Liver (tissue), 3 donors: ENCODE data around the gene ZNF593.

ENCODE experiments used
- FOXA1 ChIP-seq: IDR thresholded peaks from 2 replicates; pipeline ENCODE4 v1.6.1; 2016; ENCODE audit warnings: antibody characterized with exemption
- GABPA ChIP-seq, 2 donors: IDR thresholded peaks in 1 of 2; conservative IDR thresholded peaks in 1 of 2; 2 replicates each; pipeline ENCODE4 v1.6.1; 2016; ENCODE audit warnings: antibody characterized with exemption in 2 of 2, mild to moderate bottlenecking in 1 of 2, moderate library complexity in 1 of 2
- HNF4A ChIP-seq, 2 donors: conservative IDR thresholded peaks; 2 replicates each; pipeline ENCODE4 v1.6.1; 2016; ENCODE audit warnings: antibody characterized with exemption in 2 of 2, mild to moderate bottlenecking in 2 of 2
- JUND ChIP-seq, 2 donors: IDR thresholded peaks; 2 replicates each; pipeline ENCODE4 v1.6.1; 2016; ENCODE audit warnings: antibody characterized with exemption in 2 of 2
- RAD21 ChIP-seq, 2 donors: IDR thresholded peaks; 2 replicates each; pipeline ENCODE4 v1.6.1; 2016; ENCODE audit warnings: antibody characterized with exemption in 2 of 2, mild to moderate bottlenecking in 2 of 2
- TAF1 ChIP-seq: conservative IDR thresholded peaks from 2 replicates; pipeline ENCODE4 v1.6.1; 2016; ENCODE audit warnings: antibody characterized with exemption, mild to moderate bottlenecking
- TF ChIP-seq, protein P1 (sequence below): fragments of 150-350 bp; IDR thresholded peaks from 2 replicates; pipeline ENCODE4 v1.5.1; 2017; ENCODE audit warnings: improper control_type of control experiment, low read depth, low read length; ENCODE audit not compliant: missing input control
- TF ChIP-seq, protein P2 (sequence below): IDR thresholded peaks from 2 replicates; pipeline ENCODE4 v1.6.1; 2016; ENCODE audit warnings: antibody characterized with exemption, mild to moderate bottlenecking
- TF ChIP-seq, protein P3 (sequence below): IDR thresholded peaks from 2 replicates; pipeline ENCODE4 v1.6.1; 2016; ENCODE audit warnings: antibody characterized with exemption
- TF ChIP-seq, protein P4 (sequence below): IDR thresholded peaks from 2 replicates; pipeline ENCODE4 v1.6.1; 2016; ENCODE audit warnings: antibody characterized with exemption
- donor health status: healthy.
- donor health status: healthy.

DNA sequence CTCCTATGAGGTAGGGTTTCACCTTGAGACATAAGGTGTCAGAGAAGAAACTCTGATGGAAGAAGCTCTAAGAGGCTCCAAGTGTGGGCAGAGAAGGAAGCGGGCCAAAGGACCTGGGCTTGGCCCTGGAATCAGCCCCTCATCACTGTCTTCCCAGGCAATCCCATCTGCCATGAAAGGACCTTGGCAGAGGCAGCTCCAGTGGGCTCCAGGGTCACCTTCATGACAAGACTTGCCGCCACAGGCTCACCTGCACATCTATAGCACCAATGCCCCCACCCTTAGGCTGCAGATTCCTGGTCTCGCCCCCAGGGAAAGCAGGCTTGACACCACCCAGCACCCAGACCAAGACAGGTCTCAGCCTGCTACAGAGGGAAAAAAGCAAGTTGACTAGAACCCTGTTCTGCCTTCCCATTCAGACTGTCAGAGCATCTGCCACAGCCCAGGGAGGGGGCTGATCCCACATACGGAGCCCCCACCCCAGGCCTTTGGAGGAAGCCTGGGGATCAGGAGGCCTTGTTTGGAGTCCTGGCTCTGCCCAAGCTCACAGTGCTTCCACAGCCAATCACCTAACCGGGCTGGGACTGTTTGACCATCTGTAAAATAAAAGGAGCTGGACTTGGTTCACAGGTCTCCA lies 11.3 kb upstream of the ZNF593 start:
- TF ChIP-seq, protein P1, sequence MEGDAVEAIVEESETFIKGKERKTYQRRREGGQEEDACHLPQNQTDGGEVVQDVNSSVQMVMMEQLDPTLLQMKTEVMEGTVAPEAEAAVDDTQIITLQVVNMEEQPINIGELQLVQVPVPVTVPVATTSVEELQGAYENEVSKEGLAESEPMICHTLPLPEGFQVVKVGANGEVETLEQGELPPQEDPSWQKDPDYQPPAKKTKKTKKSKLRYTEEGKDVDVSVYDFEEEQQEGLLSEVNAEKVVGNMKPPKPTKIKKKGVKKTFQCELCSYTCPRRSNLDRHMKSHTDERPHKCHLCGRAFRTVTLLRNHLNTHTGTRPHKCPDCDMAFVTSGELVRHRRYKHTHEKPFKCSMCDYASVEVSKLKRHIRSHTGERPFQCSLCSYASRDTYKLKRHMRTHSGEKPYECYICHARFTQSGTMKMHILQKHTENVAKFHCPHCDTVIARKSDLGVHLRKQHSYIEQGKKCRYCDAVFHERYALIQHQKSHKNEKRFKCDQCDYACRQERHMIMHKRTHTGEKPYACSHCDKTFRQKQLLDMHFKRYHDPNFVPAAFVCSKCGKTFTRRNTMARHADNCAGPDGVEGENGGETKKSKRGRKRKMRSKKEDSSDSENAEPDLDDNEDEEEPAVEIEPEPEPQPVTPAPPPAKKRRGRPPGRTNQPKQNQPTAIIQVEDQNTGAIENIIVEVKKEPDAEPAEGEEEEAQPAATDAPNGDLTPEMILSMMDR, result no peak
- TF ChIP-seq HNF4A (conservative IDR thresholded peaks at IDR 0.05), result no peak
- no peak for TF ChIP-seq TAF1
- TF ChIP-seq, protein P2, sequence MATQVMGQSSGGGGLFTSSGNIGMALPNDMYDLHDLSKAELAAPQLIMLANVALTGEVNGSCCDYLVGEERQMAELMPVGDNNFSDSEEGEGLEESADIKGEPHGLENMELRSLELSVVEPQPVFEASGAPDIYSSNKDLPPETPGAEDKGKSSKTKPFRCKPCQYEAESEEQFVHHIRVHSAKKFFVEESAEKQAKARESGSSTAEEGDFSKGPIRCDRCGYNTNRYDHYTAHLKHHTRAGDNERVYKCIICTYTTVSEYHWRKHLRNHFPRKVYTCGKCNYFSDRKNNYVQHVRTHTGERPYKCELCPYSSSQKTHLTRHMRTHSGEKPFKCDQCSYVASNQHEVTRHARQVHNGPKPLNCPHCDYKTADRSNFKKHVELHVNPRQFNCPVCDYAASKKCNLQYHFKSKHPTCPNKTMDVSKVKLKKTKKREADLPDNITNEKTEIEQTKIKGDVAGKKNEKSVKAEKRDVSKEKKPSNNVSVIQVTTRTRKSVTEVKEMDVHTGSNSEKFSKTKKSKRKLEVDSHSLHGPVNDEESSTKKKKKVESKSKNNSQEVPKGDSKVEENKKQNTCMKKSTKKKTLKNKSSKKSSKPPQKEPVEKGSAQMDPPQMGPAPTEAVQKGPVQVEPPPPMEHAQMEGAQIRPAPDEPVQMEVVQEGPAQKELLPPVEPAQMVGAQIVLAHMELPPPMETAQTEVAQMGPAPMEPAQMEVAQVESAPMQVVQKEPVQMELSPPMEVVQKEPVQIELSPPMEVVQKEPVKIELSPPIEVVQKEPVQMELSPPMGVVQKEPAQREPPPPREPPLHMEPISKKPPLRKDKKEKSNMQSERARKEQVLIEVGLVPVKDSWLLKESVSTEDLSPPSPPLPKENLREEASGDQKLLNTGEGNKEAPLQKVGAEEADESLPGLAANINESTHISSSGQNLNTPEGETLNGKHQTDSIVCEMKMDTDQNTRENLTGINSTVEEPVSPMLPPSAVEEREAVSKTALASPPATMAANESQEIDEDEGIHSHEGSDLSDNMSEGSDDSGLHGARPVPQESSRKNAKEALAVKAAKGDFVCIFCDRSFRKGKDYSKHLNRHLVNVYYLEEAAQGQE, result no peak
- TF ChIP-seq, protein P3, sequence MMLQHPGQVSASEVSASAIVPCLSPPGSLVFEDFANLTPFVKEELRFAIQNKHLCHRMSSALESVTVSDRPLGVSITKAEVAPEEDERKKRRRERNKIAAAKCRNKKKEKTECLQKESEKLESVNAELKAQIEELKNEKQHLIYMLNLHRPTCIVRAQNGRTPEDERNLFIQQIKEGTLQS, result no peak
- no peak for TF ChIP-seq RAD21 (IDR thresholded peaks at IDR 0.05)
- TF ChIP-seq GABPA (IDR thresholded peaks at IDR 0.05 in 1 of 2, conservative IDR thresholded peaks at IDR 0.05 in 1 of 2), result no peak
- no peak for TF ChIP-seq JUND (IDR thresholded peaks at IDR 0.05)
- TF ChIP-seq FOXA1, result no peak
- TF ChIP-seq, protein P4, sequence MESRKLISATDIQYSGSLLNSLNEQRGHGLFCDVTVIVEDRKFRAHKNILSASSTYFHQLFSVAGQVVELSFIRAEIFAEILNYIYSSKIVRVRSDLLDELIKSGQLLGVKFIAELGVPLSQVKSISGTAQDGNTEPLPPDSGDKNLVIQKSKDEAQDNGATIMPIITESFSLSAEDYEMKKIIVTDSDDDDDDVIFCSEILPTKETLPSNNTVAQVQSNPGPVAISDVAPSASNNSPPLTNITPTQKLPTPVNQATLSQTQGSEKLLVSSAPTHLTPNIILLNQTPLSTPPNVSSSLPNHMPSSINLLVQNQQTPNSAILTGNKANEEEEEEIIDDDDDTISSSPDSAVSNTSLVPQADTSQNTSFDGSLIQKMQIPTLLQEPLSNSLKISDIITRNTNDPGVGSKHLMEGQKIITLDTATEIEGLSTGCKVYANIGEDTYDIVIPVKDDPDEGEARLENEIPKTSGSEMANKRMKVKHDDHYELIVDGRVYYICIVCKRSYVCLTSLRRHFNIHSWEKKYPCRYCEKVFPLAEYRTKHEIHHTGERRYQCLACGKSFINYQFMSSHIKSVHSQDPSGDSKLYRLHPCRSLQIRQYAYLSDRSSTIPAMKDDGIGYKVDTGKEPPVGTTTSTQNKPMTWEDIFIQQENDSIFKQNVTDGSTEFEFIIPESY, result no peak
